ENCODE results near the gene NFKBIB. TPM values are rescaled to one million over a fixed set of nuclear protein-coding genes. Genes with fewer than 3 reads are reported as not detected.
"Not testable (repeated sequence)": the region's sequence is repeated elsewhere in the genome, so short reads cannot be mapped to it uniquely, and the experiment has no call there.

Gene NFKBIB
- total RNA-seq, 4 donors from 2014 or later = 5.2 to 37.4 (median 19.4) TPM

DNA sequence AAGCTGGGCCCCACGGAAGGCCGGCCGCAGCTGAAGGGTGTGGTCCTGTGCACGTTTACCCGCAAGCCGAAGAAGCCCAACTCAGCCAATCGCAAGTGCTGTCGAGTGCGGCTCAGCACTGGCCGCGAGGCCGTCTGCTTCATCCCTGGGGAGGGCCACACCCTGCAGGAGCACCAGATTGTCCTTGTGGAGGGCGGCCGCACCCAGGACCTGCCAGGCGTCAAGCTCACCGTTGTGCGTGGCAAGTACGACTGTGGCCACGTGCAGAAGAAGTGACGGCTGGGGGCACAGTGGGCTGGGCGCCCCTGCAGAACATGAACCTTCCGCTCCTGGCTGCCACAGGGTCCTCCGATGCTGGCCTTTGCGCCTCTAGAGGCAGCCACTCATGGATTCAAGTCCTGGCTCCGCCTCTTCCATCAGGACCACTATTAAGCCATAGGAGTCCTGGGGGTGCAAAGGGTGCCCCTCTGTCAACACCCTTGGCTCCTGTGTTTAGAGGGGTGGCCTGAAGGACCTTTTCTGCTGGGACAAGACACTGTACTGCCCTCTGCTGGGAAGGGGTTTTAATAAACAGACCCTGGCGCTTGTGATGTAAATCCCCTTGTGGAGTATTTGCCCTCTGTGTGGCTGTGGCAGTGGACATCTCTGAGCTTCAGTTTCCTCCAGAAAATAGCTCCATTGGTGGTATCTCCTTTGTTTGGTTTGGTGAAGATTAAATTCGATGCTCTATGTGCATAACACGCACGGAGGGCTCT lies 32.8 kb downstream of the NFKBIB start:
- TF ChIP-seq, protein P1, sequence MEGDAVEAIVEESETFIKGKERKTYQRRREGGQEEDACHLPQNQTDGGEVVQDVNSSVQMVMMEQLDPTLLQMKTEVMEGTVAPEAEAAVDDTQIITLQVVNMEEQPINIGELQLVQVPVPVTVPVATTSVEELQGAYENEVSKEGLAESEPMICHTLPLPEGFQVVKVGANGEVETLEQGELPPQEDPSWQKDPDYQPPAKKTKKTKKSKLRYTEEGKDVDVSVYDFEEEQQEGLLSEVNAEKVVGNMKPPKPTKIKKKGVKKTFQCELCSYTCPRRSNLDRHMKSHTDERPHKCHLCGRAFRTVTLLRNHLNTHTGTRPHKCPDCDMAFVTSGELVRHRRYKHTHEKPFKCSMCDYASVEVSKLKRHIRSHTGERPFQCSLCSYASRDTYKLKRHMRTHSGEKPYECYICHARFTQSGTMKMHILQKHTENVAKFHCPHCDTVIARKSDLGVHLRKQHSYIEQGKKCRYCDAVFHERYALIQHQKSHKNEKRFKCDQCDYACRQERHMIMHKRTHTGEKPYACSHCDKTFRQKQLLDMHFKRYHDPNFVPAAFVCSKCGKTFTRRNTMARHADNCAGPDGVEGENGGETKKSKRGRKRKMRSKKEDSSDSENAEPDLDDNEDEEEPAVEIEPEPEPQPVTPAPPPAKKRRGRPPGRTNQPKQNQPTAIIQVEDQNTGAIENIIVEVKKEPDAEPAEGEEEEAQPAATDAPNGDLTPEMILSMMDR (IDR thresholded peaks at IDR 0.05) = no peak
- no peak for TF ChIP-seq POLR2A (IDR thresholded peaks at IDR 0.05)
- Histone ChIP-seq H3K36me3 (no peaks in the 10 kb centered on the region), H3K9me3 (no peaks in the 10 kb centered on the region), H3K27ac (no peak overlapping the region), H3K4me3 (no peak overlapping the region), H3K27me3 (no peaks in the 10 kb centered on the region), H3K4me1 (peaks cover 0 to 7% of the 10 kb centered on the region in 2 donors)
- intact Hi-C loops (cut with DNase I; ENCODE audit: low total_unique reads) = no loop called here
- DNase-seq = no peak

DNA sequence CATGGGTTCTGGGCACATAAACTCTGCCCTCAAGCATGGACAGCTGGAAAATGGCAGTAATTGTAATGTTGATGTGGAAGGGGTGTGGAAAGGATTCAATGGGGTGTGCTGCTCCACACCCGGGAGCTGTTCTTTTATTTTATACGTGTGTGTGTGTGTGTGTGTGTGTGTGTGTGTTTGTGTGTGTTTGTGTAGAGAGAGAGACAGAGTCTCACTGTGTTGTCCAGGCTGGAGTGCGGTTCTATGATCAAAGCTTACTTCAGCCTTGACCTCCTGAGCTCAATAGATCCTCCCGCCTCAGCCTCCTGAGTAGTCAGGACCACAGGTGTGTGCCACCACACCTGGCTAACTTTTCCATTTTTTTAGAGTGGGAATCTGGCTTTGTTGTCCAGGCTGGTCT lies 33.8 kb downstream of the NFKBIB start:
- Histone ChIP-seq H3K4me1 (peaks cover 0 to 7% of the 10 kb centered on the region in 2 donors), H3K36me3 (no peaks in the 10 kb centered on the region), H3K4me3 (no peak overlapping the region), H3K27me3 (no peaks in the 10 kb centered on the region), H3K27ac (no peak overlapping the region), H3K9me3 (no peaks in the 10 kb centered on the region)
- DNase-seq = no peak
- intact Hi-C loops (cut with DNase I; ENCODE audit: low total_unique reads) = no loop called here
- TF ChIP-seq, protein P1 (IDR thresholded peaks at IDR 0.05) = no peak
- no peak for TF ChIP-seq POLR2A (IDR thresholded peaks at IDR 0.05)

DNA sequence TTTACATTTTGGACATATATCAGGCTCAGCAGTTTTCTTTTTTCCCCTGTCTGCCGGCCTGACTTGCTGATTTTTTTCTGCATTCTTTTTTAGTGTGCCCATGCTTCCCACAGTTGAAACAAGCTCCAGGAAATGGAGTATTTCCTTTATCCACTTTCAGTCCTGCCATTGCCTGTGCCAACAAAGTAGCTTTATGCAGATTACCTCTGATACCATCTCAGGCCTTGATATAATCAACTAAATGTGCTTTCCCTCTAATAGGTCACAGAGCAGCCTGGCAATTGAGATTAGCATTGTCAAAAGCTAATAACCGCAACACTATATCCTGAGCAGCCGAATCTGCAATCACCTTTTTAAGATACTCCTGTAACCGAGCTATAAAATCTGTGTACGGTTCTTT lies 40.2 kb downstream of the NFKBIB start:
- Histone ChIP-seq H3K27ac (no peak overlapping the region), H3K4me3 (no peak overlapping the region), H3K4me1 (no peaks in the 10 kb centered on the region), H3K36me3 (no peaks in the 10 kb centered on the region), H3K9me3 (no peaks in the 10 kb centered on the region), H3K27me3 (no peaks in the 10 kb centered on the region)
- no peak for DNase-seq
- intact Hi-C loops (cut with DNase I; ENCODE audit: low total_unique reads) = no loop called here
- TF ChIP-seq POLR2A (IDR thresholded peaks at IDR 0.05) = no peak
- TF ChIP-seq, protein P1 (IDR thresholded peaks at IDR 0.05) = no peak

DNA sequence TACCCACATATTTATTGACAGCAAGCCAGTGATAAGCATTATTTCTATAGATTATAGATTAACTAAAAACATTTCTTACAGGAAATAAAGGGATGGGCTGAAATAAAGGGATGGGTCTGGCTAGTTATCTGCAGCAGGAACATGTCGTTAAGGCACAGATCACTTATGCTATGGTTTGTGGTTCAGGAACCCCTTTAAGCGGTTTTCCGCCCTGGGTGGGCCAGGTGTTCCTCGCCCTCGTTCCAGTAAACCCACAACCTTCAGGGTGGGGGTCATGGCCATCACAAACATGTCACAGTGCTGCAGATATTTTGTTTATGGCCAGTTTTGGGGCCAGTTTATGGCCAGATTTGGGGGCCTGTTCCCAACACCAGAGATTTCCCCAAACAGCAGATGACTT lies 41.7 kb downstream of the NFKBIB start:
- intact Hi-C loops (cut with DNase I; ENCODE audit: low total_unique reads); H3K9me3 ChIP-seq; H3K4me1 ChIP-seq; DNase-seq; H3K36me3 ChIP-seq; H3K27ac ChIP-seq; H3K27me3 ChIP-seq; H3K4me3 ChIP-seq: not testable (repeated sequence)

DNA sequence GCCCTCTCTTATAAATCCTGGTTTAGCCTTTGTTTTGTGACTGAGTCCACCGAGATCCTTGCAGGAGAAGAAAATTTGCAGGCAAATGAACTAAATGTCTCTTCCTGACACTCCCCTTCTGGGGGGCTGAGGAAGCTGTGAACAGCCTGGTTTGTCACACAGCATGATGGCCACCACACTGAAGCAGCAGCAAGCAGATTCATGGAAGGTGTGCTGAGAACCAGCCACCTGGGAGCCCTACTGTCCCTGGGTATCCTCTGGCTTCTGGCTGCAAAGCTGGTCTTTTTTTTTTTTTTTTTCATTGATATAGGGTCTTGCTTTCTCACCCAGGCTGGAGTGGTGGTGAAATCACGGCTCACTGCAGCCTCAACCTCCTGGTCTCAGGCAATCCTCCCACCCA lies 42.2 kb downstream of the NFKBIB start:
- TF ChIP-seq POLR2A (IDR thresholded peaks at IDR 0.05) = no peak
- TF ChIP-seq, protein P1 (IDR thresholded peaks at IDR 0.05) = no peak
- intact Hi-C loops (cut with DNase I; ENCODE audit: low total_unique reads) = no loop called here
- H3K9me3 ChIP-seq = no peaks in the 10 kb centered on the region
- no peaks in the 10 kb centered on the region for H3K4me1 ChIP-seq
- no peak for DNase-seq
- no peak overlapping the region for H3K27ac ChIP-seq
- H3K27me3 ChIP-seq = no peaks in the 10 kb centered on the region
- no peak overlapping the region for H3K4me3 ChIP-seq
- no peaks in the 10 kb centered on the region for H3K36me3 ChIP-seq

Measured in uterus (tissue), 4 donors.